ENCODE data around the gene DPYSL5. TPM values are rescaled to one million over a fixed set of nuclear protein-coding genes. Genes with fewer than 3 reads are reported as not detected.

DPYSL5 gene
- total RNA-seq, 1 experiment from 2014 or later = not detected

DNA sequence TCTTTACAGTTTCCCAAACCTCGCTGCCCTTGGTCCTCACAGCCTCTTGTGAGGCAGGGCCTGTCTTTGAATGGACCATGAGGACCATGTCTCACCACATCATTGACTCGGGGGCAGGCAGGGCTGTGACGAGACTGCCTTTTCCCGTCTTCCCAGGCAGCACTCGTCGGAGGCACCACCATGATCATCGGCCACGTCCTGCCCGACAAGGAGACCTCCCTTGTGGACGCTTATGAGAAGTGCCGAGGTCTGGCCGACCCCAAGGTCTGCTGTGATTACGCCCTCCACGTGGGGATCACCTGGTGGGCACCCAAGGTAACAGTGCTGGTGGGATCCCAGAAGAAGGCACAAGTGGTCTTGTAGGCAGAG, 76.8 kb downstream of the DPYSL5 start:
- H3K79me2 ChIP-seq (ENCODE audit: low read length) = no peaks in the 10 kb centered on the region
- no peak overlapping the region for H3K4me3 ChIP-seq (ENCODE audit: low read length)
- peaks cover 7% of the 10 kb centered on the region; the same call in 1 of the 2 replicates for H3K27me3 ChIP-seq (ENCODE audit: low read length)
- no peak overlapping the region for H3K9ac ChIP-seq (ENCODE audit: low read length)
- no TSS peak for BruUV-seq (replicated peaks)
- no peaks in the 10 kb centered on the region for H3K9me3 ChIP-seq (ENCODE audit: low read length)
- no peak overlapping the region for H3K27ac ChIP-seq (ENCODE audit: low read length)
- H2AFZ ChIP-seq (ENCODE audit: low read length) = no peak overlapping the region
- DNase-seq = no peak
- H3K4me1 ChIP-seq (ENCODE audit: insufficient read depth, low read length) = no peaks in the 10 kb centered on the region
- no peak for TF ChIP-seq EZH2 (IDR thresholded peaks at IDR 0.05; ENCODE audit: low read length, unreplicated experiment)
- no peak for TF ChIP-seq CTCF (conservative IDR thresholded peaks at IDR 0.05; ENCODE audit: low read depth, low read length)
- TF ChIP-seq EZH2phosphoT487 (IDR thresholded peaks at IDR 0.05; ENCODE audit: borderline replicate concordance, low read length) = no peak
- no peaks in the 10 kb centered on the region for H4K20me1 ChIP-seq (ENCODE audit: low read length)
- H3K36me3 ChIP-seq (ENCODE audit: low read depth, low read length) = no peaks in the 10 kb centered on the region
- no peaks in the 10 kb centered on the region for H3K9me2 ChIP-seq (replicated peaks; ENCODE audit: low read length)
- no peaks in the 10 kb centered on the region for H3F3A ChIP-seq (ENCODE audit: low read length, unreplicated experiment)
- POLR2A ChIA-PET (ENCODE audit: unreplicated experiment) = no interaction called here
- CTCF ChIA-PET = no interaction called here
- no peak for ATAC-seq
- intact Hi-C loops (cut with micrococcal nuclease) = no loop called here
- H3K4me2 ChIP-seq (ENCODE audit: low read length) = no peak overlapping the region

DNA sequence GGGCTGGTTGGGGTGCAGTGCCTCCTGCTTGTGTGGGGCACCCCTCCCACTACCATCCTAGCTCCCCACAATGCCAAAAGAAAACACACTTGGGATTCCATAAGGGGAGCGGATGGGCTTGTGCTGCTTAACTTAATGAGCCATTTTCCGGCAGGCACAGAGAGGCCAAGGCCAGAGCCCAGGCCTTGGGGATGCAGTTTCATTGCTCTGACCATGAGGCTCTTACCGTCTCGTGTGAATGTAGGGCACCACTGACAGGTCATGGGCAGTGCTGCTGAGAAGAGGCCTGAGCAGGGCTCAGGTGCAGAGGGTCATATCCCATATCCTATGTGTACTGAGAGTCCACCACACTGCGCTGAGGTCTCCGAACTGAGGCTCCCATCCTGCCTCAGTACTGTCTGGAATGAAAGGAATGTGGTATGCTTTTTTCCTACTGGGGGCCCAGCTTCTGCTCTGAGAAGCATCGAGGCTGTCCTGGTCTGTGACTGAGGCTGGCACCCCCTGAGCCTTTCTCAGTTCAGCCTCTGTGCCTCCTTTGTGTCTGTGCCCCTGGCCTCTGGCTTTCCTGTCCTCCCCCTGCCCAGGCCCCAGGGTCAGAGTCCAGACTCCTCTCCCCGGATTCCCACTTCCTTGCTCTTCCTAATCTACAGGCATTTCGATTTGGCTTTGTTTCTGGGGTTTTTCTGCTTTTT, 77.3 kb downstream of the DPYSL5 start:
- no peak overlapping the region for H2AFZ ChIP-seq (ENCODE audit: low read length)
- no peak overlapping the region for H3K4me2 ChIP-seq (ENCODE audit: low read length)
- intact Hi-C loops (cut with micrococcal nuclease) = no loop called here
- no peaks in the 10 kb centered on the region for H3F3A ChIP-seq (ENCODE audit: low read length, unreplicated experiment)
- peaks cover 7% of the 10 kb centered on the region; the same call in 1 of the 2 replicates for H3K27me3 ChIP-seq (ENCODE audit: low read length)
- no TSS peak for BruUV-seq (replicated peaks)
- no peaks in the 10 kb centered on the region for H3K36me3 ChIP-seq (ENCODE audit: low read depth, low read length)
- no peak overlapping the region for H3K4me3 ChIP-seq (ENCODE audit: low read length)
- no peak overlapping the region for H3K27ac ChIP-seq (ENCODE audit: low read length)
- CTCF ChIA-PET = no interaction called here
- ATAC-seq (no peak), DNase-seq (no peak)
- TF ChIP-seq EZH2phosphoT487 (IDR thresholded peaks at IDR 0.05; ENCODE audit: borderline replicate concordance, low read length) (no peak), CTCF (conservative IDR thresholded peaks at IDR 0.05; ENCODE audit: low read depth, low read length) (no peak), EZH2 (IDR thresholded peaks at IDR 0.05; ENCODE audit: low read length, unreplicated experiment) (no peak)
- H3K9me2 ChIP-seq (replicated peaks; ENCODE audit: low read length) = no peaks in the 10 kb centered on the region
- H3K9ac ChIP-seq (ENCODE audit: low read length) = no peak overlapping the region
- POLR2A ChIA-PET (ENCODE audit: unreplicated experiment) = no interaction called here
- H3K79me2 ChIP-seq (ENCODE audit: low read length) = no peaks in the 10 kb centered on the region
- H3K9me3 ChIP-seq (ENCODE audit: low read length) = no peaks in the 10 kb centered on the region
- no peaks in the 10 kb centered on the region for H3K4me1 ChIP-seq (ENCODE audit: insufficient read depth, low read length)
- no peaks in the 10 kb centered on the region for H4K20me1 ChIP-seq (ENCODE audit: low read length)

- TF ChIP-seq EZH2phosphoT487 (IDR thresholded peaks at IDR 0.05; ENCODE audit: borderline replicate concordance, low read length) (no peak), CTCF (conservative IDR thresholded peaks at IDR 0.05; ENCODE audit: low read depth, low read length) (no peak), EZH2 (IDR thresholded peaks at IDR 0.05; ENCODE audit: low read length, unreplicated experiment) (no peak)
- no TSS peak for BruUV-seq (replicated peaks)
- CTCF ChIA-PET = no interaction called here
Measured at GRCh38 chr2:26927221-26927620, 79.3 kb downstream of the DPYSL5 start.

More at GRCh38 chr2:26927221-26927620, 79.3 kb downstream of the DPYSL5 start:
- H3K79me2 ChIP-seq (ENCODE audit: low read length) = no peaks in the 10 kb centered on the region
- H3K9ac ChIP-seq (ENCODE audit: low read length) = no peak overlapping the region
- H3K27ac ChIP-seq (ENCODE audit: low read length) = no peak overlapping the region
- no peaks in the 10 kb centered on the region for H4K20me1 ChIP-seq (ENCODE audit: low read length)
- DNase-seq (no peak), ATAC-seq (no peak)
- intact Hi-C loops (cut with micrococcal nuclease) = no loop called here
- 0 out of 2 replicates have a peak, but pooled peaks cover 1% of the 10 kb centered on the region for H3K27me3 ChIP-seq (ENCODE audit: low read length)
- H3K36me3 ChIP-seq (ENCODE audit: low read depth, low read length) = no peaks in the 10 kb centered on the region
- POLR2A ChIA-PET (ENCODE audit: unreplicated experiment) = no interaction called here
- H3K9me2 ChIP-seq (replicated peaks; ENCODE audit: low read length) = no peaks in the 10 kb centered on the region
- no peaks in the 10 kb centered on the region for H3K4me1 ChIP-seq (ENCODE audit: insufficient read depth, low read length)
- no peaks in the 10 kb centered on the region for H3K9me3 ChIP-seq (ENCODE audit: low read length)
- H3K4me2 ChIP-seq (ENCODE audit: low read length) = no peak overlapping the region
- H2AFZ ChIP-seq (ENCODE audit: low read length) = no peak overlapping the region
- no peak overlapping the region for H3K4me3 ChIP-seq (ENCODE audit: low read length)
- H3F3A ChIP-seq (ENCODE audit: low read length, unreplicated experiment) = no peaks in the 10 kb centered on the region
